Natural killer cell (primary cell): Measurements from ENCODE around the gene TSPOAP1. TPM values are rescaled to one million over a fixed set of nuclear protein-coding genes. Genes with fewer than 3 reads are reported as not detected.
A peak's percentile ranks its signal among the peaks of the same experiment; 100 is the strongest.

Experiments used
- ATAC-seq, 3 donors: fragments of 150-1000 bp in 2 of 3; fragments of 200-7000 bp in 1 of 3; cut with Tn5 transposase; 1 replicate in 1 of 3; 2 replicates in 2 of 3; pipeline ENCODE4 v1.10.0; 2021; ENCODE audit warnings: mild to moderate bottlenecking in 2 of 3, moderate library complexity in 2 of 3
- DNase-seq, 2 donors: peaks; one replicate each; pipeline versions ENCODE4 v3.0.0 to v3.0.0-alpha.2; 2013 to 2021; ENCODE audit warnings: mixed read lengths in 1 of 2
- H3K27ac ChIP-seq: one replicate; pipeline ENCODE4 v1.5.1; 2013; ENCODE audit warnings: mild to moderate bottlenecking, low read length
- H3K27me3 ChIP-seq: one replicate; pipeline ENCODE4 v1.6.1; 2013; ENCODE audit warnings: low read length; ENCODE audit not compliant: control insufficient read depth, insufficient read depth
- H3K36me3 ChIP-seq: one replicate; pipeline ENCODE4 v1.6.1; 2013; ENCODE audit warnings: low read length; ENCODE audit not compliant: control insufficient read depth, insufficient read depth
- H3K4me1 ChIP-seq: one replicate; pipeline ENCODE4 v1.6.1; 2013; ENCODE audit warnings: low read length; ENCODE audit not compliant: control insufficient read depth, insufficient read depth
- H3K4me3 ChIP-seq: one replicate; pipeline ENCODE4 v1.5.1; 2013; ENCODE audit warnings: low read length
- H3K9me3 ChIP-seq: one replicate; pipeline ENCODE4 v1.6.1; 2013; ENCODE audit warnings: low read length; ENCODE audit not compliant: control insufficient read depth, insufficient read depth
- H3K27ac Mint-ChIP-seq, 2 donors: one replicate each; pipeline ENCODE4 v1.8.0; 2022; ENCODE audit warnings: mild to moderate bottlenecking in 2 of 2, mixed read lengths in 2 of 2, moderate library complexity in 1 of 2
- H3K27me3 Mint-ChIP-seq, 2 donors: one replicate each; pipeline ENCODE4 v1.8.0; 2022; ENCODE audit warnings: low read depth in 2 of 2, mixed read lengths in 2 of 2
- H3K36me3 Mint-ChIP-seq: one replicate; pipeline ENCODE4 v1.8.0; 2022; ENCODE audit warnings: mixed read lengths
- H3K4me1 Mint-ChIP-seq, 2 donors: one replicate each; pipeline ENCODE4 v1.8.0; 2022; ENCODE audit warnings: mixed read lengths in 2 of 2
- H3K4me3 Mint-ChIP-seq: one replicate; pipeline ENCODE4 v1.8.0; 2022; ENCODE audit warnings: mild to moderate bottlenecking, moderate library complexity, mixed read lengths
- H3K9me3 Mint-ChIP-seq, 2 donors: one replicate each; pipeline ENCODE4 v1.8.0; 2022; ENCODE audit warnings: mixed read lengths in 2 of 2
- WGBS: methylation state at CpG from one replicate; pipeline ENCODE4 v1.1.7; 2013; ENCODE audit warnings: missing lambda C conversion rate; ENCODE audit not compliant: insufficient coverage; 5-methylcytosine and 5-hydroxymethylcytosine counted together
- intact Hi-C: fragments of 100-400 bp; cut with micrococcal nuclease; formaldehyde crosslinking; loops from one replicate; pipeline ENCODE4 v1.14.2; 2022
- total RNA-seq, 4 donors: library from RNA; stranded (reverse); fragments of 120-200 nt in 1 of 4; gene quantifications; one replicate each; pipeline versions ENCODE4 v1.2.3 to v1.2.4, GENCODE V29; 2013 to 2022
- TF ChIP-seq, protein P1 (sequence below): fragments of 200-600 bp; IDR thresholded peaks from one replicate; pipeline ENCODE4 v1.8.0; 2022; ENCODE audit warnings: antibody characterized with exemption

The TSPOAP1 gene
- total RNA-seq, 3 donors from 2014 or later (not counting 1 experiment from before 2014, with no cell fraction given): 176 to 282 (median 246) TPM

DNA sequence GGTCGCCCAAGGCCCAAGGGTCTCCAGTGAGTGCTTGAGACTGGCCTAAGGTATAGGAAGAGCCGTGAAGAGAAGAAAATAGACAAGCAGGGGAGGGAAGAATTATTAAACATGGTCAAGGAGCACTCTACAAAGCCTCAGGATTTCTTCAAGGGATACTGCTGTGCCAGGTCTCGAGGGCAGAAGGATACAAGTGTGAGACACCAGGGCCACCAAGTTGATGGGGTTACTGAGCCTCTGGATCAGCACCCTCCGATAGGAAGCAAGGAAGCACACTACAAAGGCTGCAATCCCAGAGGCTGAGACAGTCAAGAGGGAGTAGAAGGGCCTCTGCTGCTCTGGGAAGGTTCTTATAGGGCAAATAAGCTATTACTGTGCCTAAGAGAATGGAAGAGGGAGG, 16.9 kb upstream of the TSPOAP1 start:
- Histone ChIP-seq H3K4me1 (peaks cover 61% of the 10 kb centered on the region), H3K4me3 (no peak overlapping the region), H3K9me3 (no peaks in the 10 kb centered on the region), H3K27ac (peak overlapping the region; percentile 99), H3K27me3 (no peaks in the 10 kb centered on the region), H3K36me3 (peaks cover 55% of the 10 kb centered on the region)
- Mint-ChIP-seq H3K36me3 (peaks cover 23% of the 10 kb centered on the region), H3K27me3 (no peaks in the 10 kb centered on the region), H3K9me3 (no peaks in the 10 kb centered on the region), H3K4me3 (peak overlapping the region; percentile 90), H3K27ac (peak overlapping the region; percentile 87 to 93), H3K4me1 (peaks cover 71 to 83% of the 10 kb centered on the region in 2 donors)
- ATAC-seq (no peak), DNase-seq (no peak)
- 51% methylated on average over 4 of the region's 4 CpGs for WGBS
- intact Hi-C loops: no loop called here
- TF ChIP-seq, protein P1, sequence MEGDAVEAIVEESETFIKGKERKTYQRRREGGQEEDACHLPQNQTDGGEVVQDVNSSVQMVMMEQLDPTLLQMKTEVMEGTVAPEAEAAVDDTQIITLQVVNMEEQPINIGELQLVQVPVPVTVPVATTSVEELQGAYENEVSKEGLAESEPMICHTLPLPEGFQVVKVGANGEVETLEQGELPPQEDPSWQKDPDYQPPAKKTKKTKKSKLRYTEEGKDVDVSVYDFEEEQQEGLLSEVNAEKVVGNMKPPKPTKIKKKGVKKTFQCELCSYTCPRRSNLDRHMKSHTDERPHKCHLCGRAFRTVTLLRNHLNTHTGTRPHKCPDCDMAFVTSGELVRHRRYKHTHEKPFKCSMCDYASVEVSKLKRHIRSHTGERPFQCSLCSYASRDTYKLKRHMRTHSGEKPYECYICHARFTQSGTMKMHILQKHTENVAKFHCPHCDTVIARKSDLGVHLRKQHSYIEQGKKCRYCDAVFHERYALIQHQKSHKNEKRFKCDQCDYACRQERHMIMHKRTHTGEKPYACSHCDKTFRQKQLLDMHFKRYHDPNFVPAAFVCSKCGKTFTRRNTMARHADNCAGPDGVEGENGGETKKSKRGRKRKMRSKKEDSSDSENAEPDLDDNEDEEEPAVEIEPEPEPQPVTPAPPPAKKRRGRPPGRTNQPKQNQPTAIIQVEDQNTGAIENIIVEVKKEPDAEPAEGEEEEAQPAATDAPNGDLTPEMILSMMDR: no peak

DNA sequence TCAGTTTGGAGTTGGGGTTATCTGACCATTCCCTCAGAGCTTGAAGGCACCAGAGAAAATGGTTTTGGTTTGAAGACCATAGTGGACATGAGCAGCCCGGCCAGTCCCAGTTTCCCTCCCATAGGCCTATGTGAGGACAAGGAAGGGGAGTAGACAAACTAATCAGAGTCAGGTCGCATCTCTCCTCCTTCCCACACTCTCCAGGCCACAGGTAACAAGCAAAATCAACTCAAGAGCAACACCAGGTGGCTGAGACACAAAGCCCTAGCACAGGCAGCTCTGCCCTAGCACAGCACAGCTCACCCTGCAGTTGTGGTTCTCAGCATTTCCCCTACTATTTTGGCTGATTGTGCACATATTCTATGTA, 16.2 kb upstream of the TSPOAP1 start:
- no peaks in the 10 kb centered on the region for H3K9me3 Mint-ChIP-seq
- WGBS: 0% methylated on average over 1 of the region's 2 CpGs
- Histone ChIP-seq H3K27me3 (no peaks in the 10 kb centered on the region), H3K36me3 (peaks cover 53% of the 10 kb centered on the region), H3K4me3 (peak overlapping the region; percentile 59), H3K27ac (peak overlapping the region; percentile 99), H3K9me3 (no peaks in the 10 kb centered on the region), H3K4me1 (peaks cover 68% of the 10 kb centered on the region)
- H3K4me1 Mint-ChIP-seq: peaks cover 78 to 88% of the 10 kb centered on the region in 2 donors
- H3K27me3 Mint-ChIP-seq: no peaks in the 10 kb centered on the region
- peak; percentile 59 to 80 (median 63) for ATAC-seq
- peak overlapping the region; percentile 90 for H3K4me3 Mint-ChIP-seq
- H3K36me3 Mint-ChIP-seq: peaks cover 21% of the 10 kb centered on the region
- TF ChIP-seq, protein P1: peak; percentile 43
- DNase-seq: peak; percentile 51 to 89
- intact Hi-C loops: loop anchor here (1.0 kb wide), 3 partner anchors 8 to 27 kb away; partner anchors contain the start of gene SUPT4H1
- H3K27ac Mint-ChIP-seq: peak overlapping the region; percentile 87 to 93

DNA sequence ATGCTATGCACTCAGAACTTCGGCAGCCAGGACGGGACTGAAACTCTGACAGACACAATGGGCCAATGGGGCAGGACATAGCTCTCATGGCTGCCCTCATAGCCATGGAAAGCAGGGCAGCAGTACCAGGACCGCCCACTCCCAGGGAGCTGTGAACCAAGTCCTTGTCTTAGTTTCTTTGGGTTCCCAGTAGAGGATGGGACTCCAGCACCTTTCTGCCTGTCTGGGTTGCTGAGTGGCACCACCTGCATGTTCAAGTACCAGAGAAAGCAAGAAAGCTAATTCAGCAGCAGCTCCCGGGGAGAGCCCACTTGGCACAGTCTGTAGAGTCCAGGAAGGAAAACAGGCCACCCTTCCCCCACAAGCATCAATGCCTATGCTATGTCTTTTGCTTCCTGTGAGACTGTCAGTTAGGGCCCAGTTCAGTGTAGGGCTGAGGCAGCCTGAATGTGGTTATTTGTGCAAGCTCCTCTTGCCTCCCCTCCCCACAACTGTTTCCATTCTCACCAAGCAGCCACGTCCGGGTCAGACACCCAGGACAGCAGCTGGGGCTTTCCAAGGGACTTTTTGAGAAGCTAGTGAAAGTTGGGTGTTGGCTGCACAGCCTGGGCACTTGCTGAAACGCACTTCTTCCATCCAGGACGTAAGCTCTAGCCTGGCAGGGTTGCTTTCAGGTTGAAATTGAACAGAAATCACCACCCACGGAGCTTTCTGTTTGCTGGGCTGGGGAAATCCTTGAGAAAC, 15.6 kb upstream of the TSPOAP1 start:
- H3K4me1 Mint-ChIP-seq: peaks cover 79 to 88% of the 10 kb centered on the region in 2 donors
- no peaks in the 10 kb centered on the region for H3K27me3 Mint-ChIP-seq
- intact Hi-C loops: loop anchor here (1.0 kb wide), 3 partner anchors 8 to 27 kb away; partner anchors contain the start of gene SUPT4H1
- H3K9me3 ChIP-seq: no peaks in the 10 kb centered on the region
- peak overlapping the region; percentile 59 for H3K4me3 ChIP-seq
- TF ChIP-seq, protein P1: no peak
- peak; percentile 75 to 93 (median 87) for ATAC-seq
- H3K36me3 Mint-ChIP-seq: peaks cover 15% of the 10 kb centered on the region
- DNase-seq: peak; percentile 83 to 97
- H3K27me3 ChIP-seq: no peaks in the 10 kb centered on the region
- no peaks in the 10 kb centered on the region for H3K9me3 Mint-ChIP-seq
- peaks cover 74% of the 10 kb centered on the region for H3K4me1 ChIP-seq
- peaks cover 48% of the 10 kb centered on the region for H3K36me3 ChIP-seq
- peak overlapping the region; percentile 99 for H3K27ac ChIP-seq
- WGBS: 7% methylated on average over 9 of the region's 9 CpGs
- H3K4me3 Mint-ChIP-seq: peak overlapping the region; percentile 90
- H3K27ac Mint-ChIP-seq: peak overlapping the region; percentile 87 to 93
